Measurements from ENCODE around the gene NOS1.
"Not testable (repeated sequence)": the region's sequence is repeated elsewhere in the genome, so short reads cannot be mapped to it uniquely, and the experiment has no call there.

The NOS1 gene

DNA sequence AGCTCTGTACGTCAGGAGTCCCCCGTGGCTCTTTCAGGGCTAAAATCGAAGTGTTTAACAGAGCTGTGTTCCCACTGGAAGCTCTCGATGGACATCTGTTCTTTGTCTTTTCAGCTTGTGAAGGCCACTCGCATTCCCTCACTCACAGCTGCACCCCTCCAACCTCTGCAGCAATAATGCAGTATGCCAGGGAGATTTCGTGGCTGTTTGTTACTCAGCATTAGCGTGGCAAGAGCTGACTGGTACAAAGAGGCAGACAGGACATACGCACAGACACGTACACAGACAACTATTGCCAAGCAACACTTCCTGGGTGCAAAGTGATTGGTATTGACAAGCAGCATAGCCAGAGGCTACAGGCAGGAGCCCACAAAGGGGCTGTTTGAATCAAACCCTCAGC, 159.4 kb downstream of the NOS1 start:
- no peak for DNase-seq

DNA sequence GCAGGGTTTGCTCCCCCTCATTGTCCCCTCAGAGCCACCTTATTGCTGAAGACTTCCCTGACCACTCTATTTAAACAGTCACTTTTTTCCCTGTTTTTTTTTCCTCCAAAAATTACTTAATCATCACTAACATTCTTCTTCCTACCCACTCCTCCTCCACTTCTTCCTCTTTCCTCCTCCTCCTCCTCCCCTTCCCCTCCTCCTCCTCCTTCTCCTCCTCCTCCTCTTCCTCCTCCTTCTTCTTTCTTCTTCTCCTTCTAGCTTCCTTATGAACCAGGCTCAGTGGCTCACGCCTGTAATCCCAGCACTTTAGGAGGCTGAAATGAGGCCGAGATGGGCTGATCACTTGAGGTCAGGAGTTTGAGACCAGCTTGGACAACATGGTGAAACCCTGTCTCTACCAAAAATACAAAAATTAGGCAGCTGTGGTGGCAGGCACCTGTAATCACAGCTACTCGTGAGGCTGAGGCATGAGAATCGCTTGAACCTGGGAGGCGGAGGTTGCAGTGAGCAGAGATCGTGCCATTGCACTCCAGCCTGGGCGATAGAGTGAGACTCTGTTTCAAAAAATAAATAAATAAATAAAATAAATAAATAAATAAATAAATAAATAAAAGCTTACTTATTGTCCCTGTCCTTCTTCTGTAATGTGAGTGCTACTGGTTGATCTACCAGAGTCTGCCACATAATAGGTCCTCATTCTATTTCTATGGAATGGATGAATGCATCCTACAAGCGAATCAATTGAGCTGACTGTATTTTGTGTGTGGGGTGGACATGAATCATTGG, 161.3 kb downstream of the NOS1 start:
- DNase-seq, result not testable (repeated sequence)

GRCh38 chr12:117196334-117196733, 165.1 kb downstream of the NOS1 start:
- not testable (repeated sequence) for DNase-seq

DNA sequence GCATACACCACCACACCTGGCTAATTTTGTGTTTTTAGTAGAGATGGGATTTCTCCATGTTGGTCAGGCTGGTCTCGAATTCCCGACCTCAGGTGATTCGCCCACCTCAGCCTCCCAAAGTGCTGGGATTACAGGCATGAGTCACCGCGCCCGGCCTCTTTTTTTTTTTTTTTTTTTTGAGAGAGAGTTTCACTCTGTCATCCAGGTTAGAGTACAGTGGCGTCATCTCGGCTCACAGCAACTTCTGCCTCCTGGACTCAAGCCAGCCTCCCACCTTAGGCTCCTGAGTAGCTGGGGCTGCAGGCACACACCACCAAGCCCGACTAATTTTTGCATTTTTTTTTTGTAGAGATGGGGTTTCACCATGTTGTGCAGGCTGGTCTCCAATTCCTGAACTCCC, 166.4 kb downstream of the NOS1 start:
- DNase-seq, result not testable (repeated sequence)

GRCh38 chr12:117193903-117194302, 167.5 kb downstream of the NOS1 start:
- DNase-seq, result no peak

DNA sequence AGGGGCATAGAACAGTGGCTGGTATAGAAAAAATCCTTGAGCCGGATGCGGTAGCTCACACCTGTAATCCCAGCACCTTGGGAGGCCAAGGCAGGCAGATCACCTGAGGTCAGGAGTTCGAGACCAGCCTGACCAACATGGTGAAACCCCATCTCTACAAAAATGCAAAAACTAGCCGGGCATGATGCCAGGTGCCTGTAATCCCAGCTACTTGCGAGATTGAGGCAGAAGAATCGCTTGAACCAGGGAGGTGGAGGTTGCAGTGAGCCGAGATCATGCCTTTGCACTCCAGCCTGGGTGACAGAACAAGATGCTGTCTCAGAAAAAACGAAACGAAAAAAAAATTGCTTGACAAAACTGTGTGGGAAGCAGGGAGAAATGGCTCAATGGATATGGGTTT, 168.8 kb downstream of the NOS1 start:
- not testable (repeated sequence) for DNase-seq

DNA sequence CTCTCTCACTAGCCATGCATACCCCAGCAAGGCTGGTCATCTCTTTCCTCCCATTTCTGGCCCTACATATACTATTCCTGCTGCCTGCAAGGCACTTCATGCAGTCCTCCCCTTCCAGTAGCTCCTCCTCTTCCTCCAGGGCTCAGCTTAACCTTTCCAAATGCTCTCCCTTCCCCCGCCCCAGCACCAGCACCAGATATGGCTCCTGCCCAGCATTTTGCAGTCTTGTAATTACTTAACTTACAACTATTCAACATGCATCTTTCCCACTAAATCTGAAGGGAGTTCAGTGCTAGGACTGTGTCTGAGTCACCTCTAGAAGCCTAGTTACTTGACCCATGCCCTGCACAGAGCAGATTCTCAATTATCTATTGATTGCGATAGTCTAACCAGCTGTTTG, 169.4 kb downstream of the NOS1 start:
- DNase-seq, result no peak

GRCh38 chr12:117190210-117190781, 171.1 kb downstream of the NOS1 start, which contains the start of gene FBXO21:
FBXO21 (minus strand) TSS chr12:117190470; CDS start chr12:117190456, 14 bp downstream.
- DNase-seq, result peak; percentile 27

DNA sequence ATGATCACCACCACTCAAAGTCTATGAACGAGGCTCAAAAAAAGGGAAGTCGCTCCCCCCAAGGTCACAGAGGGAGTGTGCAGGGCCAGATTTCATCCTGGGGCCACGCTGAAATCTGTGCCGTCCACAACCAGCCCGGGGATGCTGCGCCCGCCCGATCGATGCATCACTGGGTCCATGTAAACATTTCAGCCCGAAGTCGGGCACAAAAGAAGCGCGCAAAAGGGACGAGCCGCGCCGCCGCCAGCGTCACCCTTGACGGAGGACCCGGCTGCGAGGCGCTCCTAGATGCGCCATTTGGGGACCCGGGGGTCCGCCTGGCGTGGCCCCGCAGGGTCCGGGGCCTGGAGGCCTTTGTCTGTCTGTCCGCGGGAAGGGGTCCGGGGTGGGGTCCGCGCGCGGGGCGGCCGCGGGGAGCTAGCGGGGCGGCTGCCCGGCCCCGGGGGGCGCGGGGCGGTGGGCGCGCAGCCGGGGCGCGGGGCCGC, 171.7 kb downstream of the NOS1 start:
- no peak for DNase-seq

DNA sequence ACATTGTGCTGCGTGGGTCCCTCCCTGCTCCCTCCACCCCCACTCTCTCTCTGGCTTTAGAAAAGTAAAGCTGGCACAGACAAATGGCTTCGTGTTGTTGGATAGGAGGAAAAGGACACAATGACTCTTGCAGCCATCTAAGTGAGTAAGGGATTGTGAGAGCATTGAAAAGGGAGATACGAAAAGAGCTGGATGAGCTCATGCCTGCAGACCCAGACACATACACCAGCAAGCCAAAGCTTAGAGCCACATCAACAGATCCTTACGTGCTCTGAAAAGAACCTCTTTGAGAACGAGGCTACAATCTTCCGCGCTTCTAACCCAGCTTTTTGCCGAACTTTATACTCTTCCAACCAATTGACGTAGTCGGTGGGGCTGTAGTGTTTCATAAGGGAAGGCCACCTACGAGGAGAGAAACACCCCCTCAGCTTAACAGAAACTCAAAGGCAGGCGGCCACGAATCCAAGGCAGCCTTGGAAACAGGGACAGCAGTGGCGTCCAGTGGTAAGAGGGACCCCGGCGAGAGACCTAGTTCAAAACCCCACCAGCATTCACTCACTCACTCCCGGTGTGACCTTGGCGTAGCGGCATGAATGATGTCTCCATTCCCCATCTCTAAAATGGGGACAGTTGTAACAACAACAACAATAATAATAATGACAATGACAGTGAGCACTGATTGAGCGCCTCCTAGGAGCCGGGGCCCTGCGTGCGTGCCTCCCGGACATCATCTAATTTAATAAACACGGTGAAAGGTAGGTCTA, 172.3 kb downstream of the NOS1 start:
- no peak for DNase-seq

DNA sequence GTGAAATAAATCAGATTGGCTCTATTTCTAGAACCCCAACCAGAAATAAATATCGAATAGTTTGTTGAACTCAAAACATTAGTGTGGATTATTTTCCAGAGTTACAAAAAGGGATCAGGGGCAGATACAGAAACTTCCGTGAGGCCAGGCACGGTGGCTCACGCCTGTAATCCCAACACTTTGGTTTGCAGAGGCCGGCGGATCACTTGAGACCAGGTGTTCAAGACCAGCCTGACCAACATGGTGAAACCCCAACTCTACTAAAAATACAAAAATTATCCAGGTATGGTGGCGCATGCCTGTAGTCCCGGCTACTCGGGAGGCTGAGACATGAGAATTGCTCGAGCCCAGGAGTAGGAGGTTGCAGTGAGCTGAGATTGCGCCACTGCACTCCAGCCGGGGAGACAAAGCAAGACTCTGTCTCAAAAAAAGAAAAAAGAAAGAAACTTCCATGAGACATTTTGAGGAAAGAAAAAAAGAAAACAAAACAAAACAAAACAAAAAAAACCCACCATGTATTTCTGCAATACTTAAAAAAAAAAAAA, 173.2 kb downstream of the NOS1 start:
- DNase-seq, result no peak

- DNase-seq, result no peak
Measured at GRCh38 chr12:117187421-117187820, 174.0 kb downstream of the NOS1 start.

GRCh38 chr12:117182866-117183265, 178.6 kb downstream of the NOS1 start:
- no peak for DNase-seq

DNA sequence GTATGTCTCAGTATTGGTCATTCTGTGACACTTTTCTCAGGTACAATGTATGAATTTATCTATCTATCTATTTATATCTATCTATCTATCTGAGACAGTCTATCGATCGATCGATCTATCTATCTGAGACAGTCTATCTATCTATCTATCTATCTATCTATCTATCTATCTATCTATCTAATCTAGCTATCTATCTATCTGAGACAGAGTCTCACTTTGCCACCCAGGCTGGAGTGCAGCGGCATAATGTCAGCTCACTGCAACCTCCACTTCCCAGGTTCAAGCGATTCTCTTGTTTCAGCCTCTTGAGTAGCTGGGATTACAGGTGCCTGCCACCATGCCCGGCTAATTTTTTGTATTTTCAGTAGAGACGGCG, 180.0 kb downstream of the NOS1 start:
- not testable (repeated sequence) for DNase-seq

DNA sequence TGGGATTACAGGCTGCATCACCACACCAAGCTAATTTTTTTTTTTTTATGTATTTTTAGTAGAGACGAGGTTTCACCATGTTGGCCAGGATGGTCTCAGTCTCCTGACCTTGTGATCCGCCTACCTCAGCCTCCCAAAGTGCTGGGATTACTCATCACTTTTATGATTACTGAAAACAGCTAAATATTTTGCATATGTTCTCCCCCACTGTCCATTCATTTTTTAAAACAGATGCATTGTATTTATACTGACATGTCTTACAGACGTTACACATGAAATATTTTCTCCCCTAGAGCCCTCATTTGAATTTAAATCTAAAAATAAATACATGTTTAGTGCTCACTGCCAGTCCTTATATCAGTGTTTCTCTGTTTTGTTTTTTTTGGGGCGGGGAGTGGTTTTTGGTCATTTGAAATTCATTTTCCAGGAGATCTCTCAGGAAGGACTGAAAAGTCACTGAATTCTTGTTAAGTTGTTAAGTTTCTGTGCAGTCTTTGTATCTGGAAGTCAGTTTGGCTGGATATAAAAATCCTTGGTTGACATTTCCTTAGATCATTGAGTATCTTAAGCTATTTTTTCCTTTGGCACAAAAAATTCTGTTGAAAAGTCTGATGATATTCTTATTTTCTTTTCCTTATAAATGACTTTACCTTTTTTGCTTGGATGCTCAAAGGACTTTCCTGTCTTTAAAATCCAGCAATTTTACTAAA, 180.5 kb downstream of the NOS1 start:
- DNase-seq, result no peak

DNA sequence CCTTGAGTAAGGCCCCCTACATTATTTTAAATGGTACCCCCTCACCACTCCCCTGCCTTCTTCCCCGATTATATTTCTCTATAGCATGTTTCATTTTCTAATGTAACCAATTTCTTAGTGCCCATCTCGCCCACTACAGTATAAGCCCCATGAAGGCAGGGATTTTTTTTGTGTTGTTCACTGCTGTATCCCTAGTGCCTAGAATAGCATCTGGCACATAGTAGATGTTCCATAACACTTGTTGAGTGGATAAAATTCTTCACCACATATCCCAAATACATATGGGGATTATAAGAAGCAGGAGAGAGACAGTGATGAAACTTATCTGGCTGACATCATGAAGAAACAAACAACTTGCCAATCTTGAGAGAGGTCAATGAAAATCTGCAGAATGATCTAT, 182.7 kb downstream of the NOS1 start:
- no peak for DNase-seq

- no peak for DNase-seq
Measured at GRCh38 chr12:117178301-117178700, 183.1 kb downstream of the NOS1 start.

GRCh38 chr12:117172168-117172567, 189.3 kb downstream of the NOS1 start:
- DNase-seq, result no peak

GRCh38 chr12:117171499-117172162, 189.8 kb downstream of the NOS1 start:
- no peak for DNase-seq

DNA sequence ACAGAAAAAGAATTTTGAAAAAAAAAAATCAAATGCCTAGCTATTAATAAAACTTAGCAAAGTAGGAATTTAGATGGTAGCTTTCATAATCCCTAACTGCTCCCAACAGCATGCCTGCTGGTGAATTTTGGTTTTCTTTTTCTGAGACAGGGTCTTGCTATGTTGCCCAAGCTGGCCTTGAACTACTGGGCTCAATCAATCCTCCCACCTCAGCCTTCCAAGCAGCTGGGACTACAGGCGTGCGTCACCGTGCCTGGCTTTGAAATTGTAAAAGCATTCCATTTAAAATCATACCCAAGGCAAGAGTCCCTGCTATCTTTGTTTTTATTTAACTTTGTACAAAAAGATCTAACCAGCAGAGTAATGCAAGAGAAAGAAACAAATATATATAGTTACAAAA, 191.9 kb downstream of the NOS1 start:
- DNase-seq, result no peak

- no peak for DNase-seq
Measured at GRCh38 chr12:117168976-117169375, 192.4 kb downstream of the NOS1 start.

- DNase-seq, result no peak
Measured at GRCh38 chr12:117167769-117168168, 193.7 kb downstream of the NOS1 start.
